Omental fat pad (tissue), 4 donors: Measurements from ENCODE around the gene VIPR1. TPM values are rescaled to one million over a fixed set of nuclear protein-coding genes. Genes with fewer than 3 reads are reported as not detected.

Experiments
- ATAC-seq: fragments of 150-250 bp; one replicate; pipeline ENCODE4 v1.9.1; 2016; ENCODE audit warnings: mild to moderate bottlenecking, moderate library complexity; ENCODE audit not compliant: low FRiP score
- DNase-seq: peaks from one replicate; pipeline ENCODE4 v3.0.0-alpha.2; 2019; ENCODE audit warnings: low spot score
- CTCF ChIP-seq, 3 donors: fragments of 450-650 bp; IDR thresholded peaks; one replicate each; pipeline ENCODE4 v1.5.1; 2016 to 2017; ENCODE audit warnings: antibody characterized with exemption in 3 of 3, mild to moderate bottlenecking in 3 of 3, moderate library complexity in 2 of 3
- total RNA-seq, 4 donors: library from RNA; depleted of rRNA; stranded (reverse); fragments of >200 nt; gene quantifications; one replicate each; pipeline ENCODE4 v1.1.0, GENCODE V29; 2016

The VIPR1 gene
- total RNA-seq, result 10 to 100 TPM in 1 of 4 donors, 1 to 10 TPM in 3; 2.9 to 73.8 (median 6.2) TPM

- DNase-seq (no peak), ATAC-seq (peak; percentile 75)
- no peak for TF ChIP-seq CTCF (IDR thresholded peaks at IDR 0.05)
These were observed at the start of gene VIPR1 for GRCh38 chr3:42502429-42503250. Gene VIPR1 (plus strand): TSS chr3:42502643. CDS start chr3:42502736, 93 bp downstream.

- no peak for DNase-seq
- TF ChIP-seq CTCF (IDR thresholded peaks at IDR 0.05), result no peak
- no peak for ATAC-seq
These were observed 46.2 kb upstream of the VIPR1 start for GRCh38 chr3:42456211-42456610.

- DNase-seq (no peak), ATAC-seq (no peak)
- TF ChIP-seq CTCF (IDR thresholded peaks at IDR 0.05), result no peak
These were observed 43.3 kb upstream of the VIPR1 start for GRCh38 chr3:42459151-42459550.

- TF ChIP-seq CTCF (IDR thresholded peaks at IDR 0.05), result no peak
- ATAC-seq (no peak), DNase-seq (no peak)
These were observed 40.7 kb upstream of the VIPR1 start for GRCh38 chr3:42461762-42462161.

GRCh38 chr3:42463093-42463492 lies 39.4 kb upstream of the VIPR1 start:
- no peak for ATAC-seq
- no peak for DNase-seq
- no peak for TF ChIP-seq CTCF (IDR thresholded peaks at IDR 0.05)

- no peak for DNase-seq
- ATAC-seq, result no peak
- no peak for TF ChIP-seq CTCF (IDR thresholded peaks at IDR 0.05)
These were observed 34.3 kb upstream of the VIPR1 start for GRCh38 chr3:42468111-42468510.

GRCh38 chr3:42472555-42472954 lies 29.9 kb upstream of the VIPR1 start:
- ATAC-seq (no peak), DNase-seq (no peak)
- no peak for TF ChIP-seq CTCF (IDR thresholded peaks at IDR 0.05)
